Non-pigmented ciliary epithelial cell (primary cell): ENCODE data around the gene NDFIP2.
"Not testable (repeated sequence)": the region's sequence is repeated elsewhere in the genome, so short reads cannot be mapped to it uniquely, and the experiment has no call there.

Experiments used
- DNase-seq: peaks from one replicate; pipeline ENCODE4 v3.0.0-alpha.2; 2010; ENCODE audit warnings: low read depth

Gene NDFIP2

DNA sequence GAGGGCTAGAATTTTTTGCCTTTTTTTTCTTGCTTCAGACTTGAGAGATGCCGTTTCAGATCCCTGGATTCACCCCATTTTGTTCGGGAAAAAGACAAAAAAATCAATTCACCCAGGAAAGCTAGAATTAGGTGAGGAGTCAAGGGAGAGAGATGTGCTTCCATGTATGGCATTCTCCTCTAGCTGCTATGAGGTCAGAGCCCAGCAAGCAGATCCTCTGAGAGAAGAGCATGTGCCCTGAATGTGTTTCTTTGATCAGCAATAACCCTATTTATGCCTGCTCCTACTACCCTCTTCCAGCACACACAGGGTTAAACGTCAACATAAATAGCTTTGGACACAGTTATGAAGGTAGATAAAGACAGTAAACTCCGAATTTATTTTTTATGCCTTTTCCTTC is 53.6 kb downstream of the NDFIP2 start:
- no peak for DNase-seq

DNA sequence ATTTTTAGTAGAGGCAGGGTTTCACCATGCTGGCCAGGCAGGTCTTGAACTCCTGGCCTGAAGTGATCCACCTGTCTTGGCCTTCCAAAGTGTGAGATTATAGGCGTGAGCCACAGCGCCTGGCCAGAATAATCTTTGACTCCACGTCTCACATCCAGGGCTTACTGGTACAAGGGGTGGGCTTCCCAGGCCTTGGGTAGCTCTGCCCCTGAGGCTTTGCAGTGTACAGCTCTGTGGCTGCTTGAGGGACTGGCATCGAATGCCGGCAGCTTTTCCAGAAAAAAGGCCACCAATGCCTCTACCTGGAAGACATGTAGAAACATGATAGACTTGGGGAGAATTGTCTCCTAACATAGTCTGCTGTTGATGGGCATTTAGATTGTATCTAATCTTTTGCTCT is 57.8 kb downstream of the NDFIP2 start:
- no peak for DNase-seq

DNA sequence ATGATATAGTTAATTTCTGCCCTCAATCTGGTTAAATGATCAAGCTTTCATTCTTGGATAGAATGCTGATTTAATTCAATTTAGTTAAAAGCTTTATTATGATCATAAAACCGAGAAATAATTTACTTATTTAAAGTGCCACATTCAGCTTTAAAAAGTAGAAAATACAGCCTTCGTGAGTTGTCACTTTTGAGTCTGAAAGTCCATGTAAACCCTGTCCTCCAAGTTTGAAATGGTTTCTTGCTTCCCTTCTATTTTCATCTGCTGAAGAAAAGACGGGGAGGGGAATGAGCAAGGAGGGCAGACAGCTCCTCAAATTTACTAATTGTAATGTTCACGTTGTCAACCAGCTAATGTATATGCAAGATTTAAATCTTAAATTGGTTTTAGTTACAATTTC is 59.5 kb downstream of the NDFIP2 start:
- DNase-seq: no peak

DNA sequence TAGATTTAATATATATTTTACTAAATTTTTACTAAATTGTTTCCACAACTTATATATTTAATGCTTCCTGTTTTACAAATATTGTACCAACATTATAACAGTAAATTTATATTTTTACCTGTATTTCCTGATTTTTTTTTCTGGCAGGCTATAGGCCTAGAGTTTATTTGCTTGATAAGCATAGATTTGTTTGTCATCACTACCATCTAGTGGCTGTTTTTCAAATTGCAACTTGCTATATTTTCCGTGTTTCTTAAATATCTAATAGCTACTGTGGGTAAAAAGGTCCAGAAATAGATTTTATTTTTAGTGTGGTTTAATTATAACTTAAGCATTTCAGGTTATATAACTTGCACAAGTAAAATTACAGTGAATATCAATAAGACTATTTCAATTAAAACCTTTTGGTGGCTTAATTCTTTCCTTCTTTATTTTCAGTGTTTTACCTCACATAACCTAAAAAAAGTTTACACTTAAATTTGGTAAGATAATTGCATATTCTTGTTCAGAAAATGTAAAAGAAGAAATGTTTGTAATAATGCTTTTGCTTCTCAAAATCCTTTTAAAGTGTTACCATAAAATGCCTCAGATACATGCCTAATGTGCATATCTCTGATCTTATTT is 60.6 kb downstream of the NDFIP2 start:
- no peak for DNase-seq

DNA sequence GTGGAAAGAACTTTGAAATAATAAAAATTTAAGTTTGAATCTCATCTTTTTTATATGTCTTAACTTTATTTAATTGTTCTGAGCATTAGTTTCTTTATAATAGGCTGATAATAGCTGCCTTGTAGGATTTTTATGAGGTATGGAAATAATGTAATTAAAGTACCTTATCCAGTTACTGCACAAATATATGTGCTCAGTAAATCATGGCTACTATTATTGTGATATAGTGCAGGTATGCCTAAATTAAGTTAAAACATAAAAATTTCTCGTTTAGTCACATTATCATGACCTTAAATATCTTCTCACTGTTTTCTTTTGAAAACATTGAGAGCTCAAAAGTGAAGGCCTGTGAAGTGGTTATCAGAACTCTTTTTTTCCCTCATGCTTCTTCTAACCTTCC is 62.9 kb downstream of the NDFIP2 start:
- no peak for DNase-seq

DNA sequence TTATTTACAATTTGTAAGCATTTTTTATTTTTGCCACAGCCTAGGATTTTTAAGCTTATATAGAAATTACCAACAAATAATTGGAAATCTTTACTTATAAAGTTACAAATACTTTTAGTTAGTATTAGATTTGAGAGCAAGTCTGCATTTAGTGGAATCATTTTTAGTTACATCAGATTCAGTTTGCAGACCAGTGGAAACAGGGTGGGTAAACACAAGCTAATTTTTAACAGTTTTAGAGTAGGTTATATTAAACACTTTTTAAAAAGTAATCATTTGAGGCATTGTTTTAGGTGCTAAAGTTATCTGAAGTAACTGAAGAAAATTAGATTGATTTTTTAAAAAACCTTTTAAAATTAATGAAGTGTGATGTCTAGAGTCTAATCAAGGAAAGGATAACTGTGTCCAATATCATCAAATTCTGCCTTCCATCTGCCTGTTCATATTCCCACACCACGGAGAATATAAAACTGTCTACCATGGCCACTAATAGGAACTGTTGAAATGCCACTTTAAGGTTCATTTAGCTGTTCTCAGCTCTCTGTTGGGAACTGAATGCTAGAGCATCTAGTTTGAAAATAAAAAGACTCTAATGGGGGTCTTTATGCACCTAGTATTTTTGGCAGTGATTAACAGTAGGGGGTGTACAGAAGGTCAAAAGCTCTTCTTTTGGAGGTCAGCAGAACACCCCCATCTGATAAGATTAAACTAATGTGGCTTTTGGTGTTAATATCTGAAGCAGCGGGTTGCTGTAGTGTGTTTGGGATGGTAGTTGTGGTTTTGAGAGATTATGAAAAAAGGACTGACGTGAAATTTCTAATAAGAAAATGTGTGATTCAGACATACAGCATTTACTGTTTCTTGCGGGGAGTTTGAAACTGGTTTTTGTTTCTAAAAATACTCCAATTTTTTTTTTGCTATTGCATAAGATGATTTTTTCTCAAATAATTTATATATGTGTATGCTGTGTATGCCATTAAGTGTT is 66.5 kb downstream of the NDFIP2 start:
- no peak for DNase-seq

DNA sequence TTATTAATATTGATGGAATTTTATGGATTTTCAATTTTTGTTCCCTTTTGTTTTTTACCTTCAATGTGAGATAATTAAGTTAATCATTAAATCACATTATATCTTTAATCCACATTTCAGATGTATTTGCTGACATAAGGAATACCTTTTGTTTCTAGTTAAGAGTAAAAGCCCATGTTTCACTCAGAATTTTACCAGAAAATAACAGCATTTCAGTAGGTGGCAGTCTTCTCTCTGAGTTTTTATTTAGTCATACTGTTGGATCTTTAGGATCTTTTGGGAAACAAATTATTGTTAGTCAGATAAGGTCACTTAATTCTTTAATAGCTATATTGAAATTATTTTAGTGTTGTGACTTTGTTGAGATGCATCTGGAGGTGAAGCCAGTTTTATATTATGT is 67.9 kb downstream of the NDFIP2 start:
- no peak for DNase-seq

DNA sequence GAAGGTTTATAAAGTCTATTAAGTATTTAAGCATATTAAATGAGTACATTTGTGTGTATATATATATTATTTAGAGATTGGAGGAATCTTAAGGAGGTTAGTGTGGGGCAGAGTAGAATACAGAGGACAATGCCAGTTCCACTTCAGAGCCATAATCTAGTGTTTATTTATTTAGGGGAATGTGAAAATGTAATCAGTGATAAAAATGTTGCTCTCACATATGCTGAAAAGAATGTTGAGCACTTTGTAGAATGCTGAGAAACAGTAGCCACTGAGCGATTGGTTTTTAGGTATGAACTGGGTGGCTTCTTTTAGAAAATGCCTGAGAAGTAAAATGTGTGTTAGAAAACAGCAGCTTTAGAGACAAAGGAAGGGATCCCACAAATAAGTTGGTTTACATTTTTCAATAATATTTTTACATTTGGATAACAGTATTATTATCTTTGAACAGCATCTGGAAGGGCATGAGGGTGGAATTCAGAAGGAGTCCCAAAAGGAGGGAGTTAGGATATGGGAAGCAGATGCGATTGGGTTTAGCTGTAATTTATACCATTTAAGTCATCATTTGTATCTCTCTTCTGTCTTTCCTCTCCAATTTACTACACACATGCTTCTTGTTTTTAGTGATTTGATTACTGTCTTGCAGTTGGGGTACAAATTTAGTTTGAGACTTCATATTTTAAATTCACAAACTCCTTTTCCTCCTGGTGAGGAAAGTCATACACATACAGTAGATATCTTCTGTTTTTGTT is 68.6 kb downstream of the NDFIP2 start:
- no peak for DNase-seq

DNA sequence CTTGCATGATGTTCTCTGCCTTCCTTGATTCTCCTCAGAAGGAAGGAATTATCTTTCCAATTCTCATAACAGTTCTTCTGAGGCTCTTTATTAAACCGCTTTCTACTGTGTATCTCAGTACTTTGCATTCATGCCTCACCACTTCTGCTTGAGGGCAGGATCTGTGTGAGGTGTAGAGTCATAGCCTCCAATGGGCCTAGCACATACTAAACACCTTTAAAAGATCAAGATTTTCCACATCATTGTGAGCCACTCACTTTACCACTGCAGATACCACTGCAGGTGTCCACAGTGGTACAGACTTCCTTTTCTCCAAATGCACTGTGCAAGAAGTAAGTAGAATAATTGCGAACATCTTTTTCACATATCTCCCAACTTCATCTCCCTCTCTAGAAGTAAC is 76.7 kb downstream of the NDFIP2 start:
- no peak for DNase-seq

DNA sequence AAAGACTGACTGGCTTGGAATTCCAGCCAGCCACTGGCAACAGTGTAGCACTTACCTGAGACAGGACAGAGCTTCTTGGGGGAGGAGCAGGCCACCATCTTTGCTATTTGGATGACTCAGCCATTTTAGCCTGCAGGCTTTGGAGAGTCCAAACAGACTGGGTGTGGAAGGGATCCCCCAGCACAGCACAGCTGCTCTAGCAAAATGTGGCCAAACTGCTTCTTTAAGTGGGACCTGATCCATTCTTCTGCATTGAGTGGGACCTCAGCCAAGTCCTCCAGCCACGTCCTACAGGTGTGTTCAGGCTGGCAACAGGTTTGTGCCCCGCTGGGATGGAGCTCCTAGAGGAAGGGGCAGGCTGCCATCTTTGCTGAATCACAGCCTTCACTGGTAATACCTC is 80.0 kb downstream of the NDFIP2 start:
- DNase-seq: no peak

DNA sequence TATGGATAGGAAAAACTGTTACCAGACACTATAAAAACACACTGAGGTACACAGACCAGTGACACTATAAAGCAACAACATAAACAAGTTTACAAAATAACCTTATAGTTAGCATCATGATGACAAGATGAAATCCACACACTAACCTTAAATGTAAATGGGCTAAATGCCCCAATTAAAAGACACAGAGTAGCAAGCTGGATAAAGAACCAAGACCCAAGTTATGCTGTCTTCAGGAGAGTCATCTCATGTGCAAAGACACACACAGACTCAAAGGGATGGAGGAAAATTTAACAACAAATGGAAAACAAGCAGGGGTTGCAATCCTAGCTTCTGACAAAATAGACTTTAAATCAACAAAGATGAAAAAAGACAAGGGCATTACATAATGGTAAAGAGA is 81.6 kb downstream of the NDFIP2 start:
- no peak for DNase-seq

DNA sequence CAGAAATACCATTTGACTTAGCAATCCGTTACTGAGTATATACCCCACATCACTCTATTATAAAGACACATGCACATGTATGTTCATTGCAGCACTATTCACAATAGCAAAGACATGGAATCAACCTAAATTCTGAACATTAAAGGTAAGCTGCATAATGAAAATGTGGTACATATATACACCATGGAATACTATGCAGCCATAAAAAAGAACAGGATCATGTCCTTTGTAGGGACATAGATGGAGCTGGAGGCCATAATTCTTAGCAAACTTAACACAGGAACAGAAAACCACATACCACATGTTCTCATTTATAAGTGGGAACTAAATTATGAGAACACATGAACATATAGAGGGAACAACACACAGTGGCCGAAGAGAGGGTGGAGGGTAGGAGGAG is 85.2 kb downstream of the NDFIP2 start:
- no peak for DNase-seq

DNA sequence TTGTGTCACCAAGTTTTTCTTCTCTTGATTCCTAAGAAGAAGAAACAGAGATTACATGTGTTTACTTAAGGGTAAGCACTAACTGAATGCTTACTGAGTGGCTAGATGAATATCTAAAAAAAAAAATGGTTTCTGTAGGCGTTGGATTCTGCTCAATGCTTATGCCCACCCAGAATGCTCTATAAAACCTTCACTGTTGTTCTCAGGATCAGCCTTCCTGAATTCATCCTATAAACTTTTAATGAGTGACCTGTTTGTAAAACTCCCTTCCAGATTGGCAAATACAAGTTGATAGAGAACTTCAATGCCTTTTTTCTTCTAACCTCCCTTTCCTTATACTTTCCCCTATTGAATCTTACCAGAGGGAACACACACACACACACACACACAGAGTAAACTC is 90.2 kb downstream of the NDFIP2 start:
- DNase-seq: no peak

DNA sequence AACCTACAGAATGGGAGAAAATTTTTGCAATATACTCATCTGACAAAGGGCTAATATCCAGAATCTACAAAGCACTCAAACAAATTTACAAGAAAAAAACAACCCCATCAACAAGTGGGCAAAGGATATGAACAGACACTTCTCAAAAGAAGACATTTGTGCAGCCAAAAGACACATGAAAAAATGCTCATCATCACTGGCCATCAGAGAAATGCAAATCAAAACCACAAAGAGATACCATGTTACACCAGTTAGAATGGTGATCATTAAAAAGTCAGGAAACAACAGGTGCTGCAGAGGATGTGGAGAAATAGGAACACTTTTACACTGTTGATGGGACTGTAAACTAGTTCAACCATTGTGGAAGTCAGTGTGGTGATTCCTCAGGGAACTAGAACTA is 92.9 kb downstream of the NDFIP2 start:
- not testable (repeated sequence) for DNase-seq

DNA sequence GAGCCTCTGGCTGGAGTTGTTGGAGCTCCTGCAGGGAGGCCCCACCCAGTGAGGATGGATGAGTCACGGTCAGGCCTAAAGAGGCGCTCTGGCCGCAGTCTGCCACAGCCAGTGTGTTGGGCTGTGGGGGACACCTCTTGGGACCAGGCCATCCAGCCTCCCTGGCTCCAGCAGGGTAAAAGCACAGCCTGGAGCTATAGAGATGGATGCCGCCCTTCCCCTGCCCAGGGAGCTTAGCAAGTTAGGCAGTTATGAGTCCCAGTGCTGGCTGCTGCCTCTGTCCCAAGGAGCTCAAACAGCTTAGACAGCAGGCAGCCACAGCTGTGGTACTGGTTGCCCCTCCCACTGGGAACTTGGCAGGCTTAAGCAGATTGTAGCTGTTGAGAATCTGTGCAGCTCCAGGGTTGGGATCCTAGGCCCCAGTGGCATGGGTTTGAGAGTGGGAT is 100.9 kb downstream of the NDFIP2 start:
- no peak for DNase-seq

DNA sequence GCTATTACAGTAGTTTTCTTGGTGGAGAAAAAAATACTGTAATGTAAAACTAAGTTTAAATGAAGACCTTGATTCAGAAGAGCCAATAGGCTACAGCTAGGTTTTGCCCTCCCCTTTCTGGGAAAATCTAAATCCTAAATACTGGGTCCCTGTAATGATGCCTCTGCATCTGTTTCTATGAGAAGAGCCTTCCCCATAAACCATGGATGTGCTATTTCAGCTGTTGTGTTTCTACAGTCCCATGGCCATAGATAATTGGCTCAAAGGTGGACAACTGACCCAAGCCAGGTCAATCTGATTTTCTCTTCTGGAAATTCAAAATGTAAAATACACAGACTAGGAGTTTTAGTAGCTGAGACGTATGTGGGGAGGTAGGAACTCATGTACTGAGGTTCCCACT is 101.9 kb downstream of the NDFIP2 start:
- DNase-seq: no peak

DNA sequence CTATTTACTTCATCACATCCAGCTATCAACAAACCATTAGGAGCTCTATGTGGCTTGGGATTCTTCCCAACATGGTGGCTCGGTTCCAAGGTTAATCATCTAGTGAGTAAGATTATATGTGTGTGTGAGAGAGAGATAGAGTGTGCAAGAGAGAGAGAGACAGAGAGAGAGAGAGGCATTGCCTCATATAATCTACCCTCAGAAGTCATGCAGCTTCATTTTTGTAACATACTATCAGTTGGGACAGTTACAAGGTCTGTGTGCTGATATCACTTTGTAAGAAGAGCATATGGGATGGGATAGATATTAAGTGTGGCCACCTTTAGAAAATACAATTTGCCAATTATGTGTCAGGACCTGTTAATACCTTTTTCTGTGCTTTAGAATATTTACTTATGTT is 104.1 kb downstream of the NDFIP2 start:
- no peak for DNase-seq

DNA sequence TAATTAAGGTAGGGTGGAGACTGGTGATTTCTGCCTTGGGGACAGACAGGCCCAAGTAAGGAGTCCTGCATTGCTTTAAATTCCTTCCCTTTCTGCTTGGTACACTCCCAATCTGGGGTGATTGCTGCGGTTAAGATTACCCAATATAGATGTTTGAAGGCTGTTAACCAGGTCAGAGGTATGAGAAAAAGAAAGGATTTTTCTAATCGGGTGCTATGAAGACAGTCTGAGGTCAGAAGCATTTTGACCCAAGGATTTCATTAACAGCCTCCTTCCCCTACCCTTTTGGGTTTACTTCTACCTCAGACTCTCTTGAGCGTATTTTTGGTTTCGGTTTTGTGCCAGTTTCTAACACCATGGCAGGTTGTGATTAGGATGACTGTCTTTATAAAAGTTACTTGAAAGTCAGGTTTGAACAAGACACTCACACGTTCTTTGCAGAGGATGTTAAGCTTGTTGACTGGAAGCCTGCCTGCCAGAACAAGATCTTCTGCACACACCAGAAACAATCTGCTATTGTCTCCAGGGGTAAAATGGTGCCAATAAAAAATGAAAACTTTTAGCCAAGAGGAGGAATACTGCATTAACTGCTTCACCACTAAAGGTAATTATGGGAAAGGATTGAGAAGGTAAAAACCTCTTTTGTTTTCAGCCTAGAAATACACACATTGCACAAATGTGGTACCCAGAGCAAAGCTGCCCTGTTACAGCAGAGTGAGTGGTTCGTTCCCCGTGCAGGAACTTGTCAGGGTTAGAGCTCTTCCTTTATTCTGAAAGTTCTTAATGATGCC is 108.8 kb downstream of the NDFIP2 start:
- DNase-seq: no peak

DNA sequence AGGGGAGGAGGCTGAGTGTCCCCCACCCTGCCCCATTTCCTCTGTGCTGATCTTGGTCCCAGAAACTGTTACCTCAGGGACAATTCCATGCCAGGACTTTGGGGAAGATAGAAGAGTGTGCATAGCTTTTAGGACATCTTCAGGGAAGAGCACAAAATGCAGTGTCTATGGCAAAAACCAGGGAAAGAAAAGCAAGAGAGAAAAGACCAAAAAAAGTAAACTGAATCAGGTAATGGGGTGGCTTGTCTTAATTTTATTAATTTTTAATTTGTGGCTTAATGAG is 109.4 kb downstream of the NDFIP2 start:
- DNase-seq: no peak

DNA sequence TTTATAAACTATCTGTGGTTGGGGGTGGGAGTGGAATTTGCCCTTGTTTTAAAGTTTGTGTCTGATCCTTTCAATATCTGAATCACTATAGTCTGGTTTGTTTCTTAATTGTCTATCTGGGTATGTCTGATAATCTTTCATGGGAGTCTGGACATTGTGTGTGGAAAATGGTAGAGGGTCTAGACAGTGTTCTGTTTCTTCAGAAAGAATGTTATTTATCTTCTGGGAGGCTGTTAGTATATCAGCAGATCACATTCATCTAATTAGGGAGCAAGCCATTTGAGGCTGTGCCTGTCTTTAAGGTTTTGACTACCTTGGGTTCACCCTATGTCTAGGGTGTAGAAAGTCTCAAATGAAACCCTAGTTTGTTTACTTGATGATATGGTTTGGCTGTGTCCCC is 110.5 kb downstream of the NDFIP2 start:
- no peak for DNase-seq

DNA sequence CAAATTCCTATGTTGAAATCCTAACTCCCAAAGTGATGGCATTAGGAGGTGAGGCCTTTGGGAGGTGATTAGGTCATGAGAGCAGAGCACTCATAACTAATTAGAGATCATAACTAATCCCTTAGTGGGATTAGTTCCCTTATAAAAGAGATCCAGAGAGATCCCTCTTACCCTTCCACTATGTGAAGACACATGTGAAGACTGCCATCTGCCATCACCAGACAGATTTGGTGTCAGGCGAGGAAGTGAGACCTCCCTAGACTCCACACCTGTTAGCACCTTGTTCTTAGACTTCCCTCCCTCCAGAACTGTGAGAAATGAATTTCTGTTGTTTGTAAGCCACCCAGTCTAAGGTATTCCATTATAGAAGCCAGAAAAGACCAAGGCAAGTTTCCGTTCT is 112.2 kb downstream of the NDFIP2 start:
- no peak for DNase-seq

DNA sequence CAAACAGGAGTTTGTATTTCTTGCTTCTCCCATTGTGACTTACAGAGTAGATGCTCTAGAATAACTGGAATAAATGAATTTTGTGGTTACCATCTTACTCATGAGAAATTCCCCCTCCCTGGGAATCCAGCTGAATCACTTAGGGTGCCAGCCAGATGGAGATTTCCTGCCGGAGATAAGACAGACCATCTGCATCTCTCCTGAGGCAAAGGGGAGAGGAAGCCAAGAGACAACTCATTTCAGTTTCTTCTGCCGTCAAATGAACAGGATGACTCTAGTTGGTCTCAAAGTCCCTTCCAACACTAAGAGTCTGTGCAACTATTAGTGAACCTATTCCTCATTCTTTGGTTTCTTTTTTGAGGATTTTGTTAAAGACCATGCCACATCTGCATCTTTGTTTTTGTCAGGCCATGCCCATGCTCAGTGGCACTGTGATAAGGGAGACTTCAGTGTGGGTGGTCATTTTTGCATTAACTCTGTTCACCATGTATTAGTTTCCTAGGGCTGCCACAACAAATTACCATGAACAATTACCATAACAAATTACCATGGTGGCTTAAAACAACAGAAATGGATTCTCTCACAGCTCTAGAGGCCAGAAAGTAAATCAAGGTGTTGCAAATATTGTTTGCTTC is 112.8 kb downstream of the NDFIP2 start:
- DNase-seq: peak; percentile 50
